ENCODE data around the gene GON4L. TPM values are rescaled to one million over a fixed set of nuclear protein-coding genes. Genes with fewer than 3 reads are reported as not detected.

The GON4L gene
- total and polyA plus RNA-seq, 4 donors = 16.2 to 61.4 (median 32.3) TPM

DNA sequence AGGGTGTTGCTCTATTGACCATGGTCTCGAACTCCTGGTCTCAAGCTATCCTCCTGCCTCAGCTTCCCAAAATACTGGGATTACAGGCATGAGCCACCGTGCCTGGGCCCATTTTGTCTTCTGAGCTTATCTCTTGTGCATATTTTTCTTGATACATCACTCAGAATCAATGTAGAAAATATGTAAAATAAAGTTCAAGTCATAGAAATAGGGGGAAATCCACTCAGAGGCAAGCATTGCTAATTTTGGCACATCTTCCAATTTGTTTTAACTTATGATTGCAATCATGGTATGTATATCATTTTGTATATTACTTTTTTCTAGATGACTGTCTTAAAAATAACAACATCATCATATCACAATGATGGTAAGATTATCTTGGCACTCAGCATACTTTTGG is 32.6 kb upstream of the GON4L start:
- no peaks in the 10 kb centered on the region for H3K9me3 ChIP-seq (ENCODE audit: control insufficient read depth in 4 of 4, insufficient read depth in 3 of 4, low read length in 3 of 4)
- H3K36me3 ChIP-seq (ENCODE audit: control insufficient read depth in 4 of 4, insufficient read depth in 4 of 4, low read length in 4 of 4) = peaks cover 0 to 2% (median 0%) of the 10 kb centered on the region in 4 donors
- ATAC-seq (ENCODE audit: insufficient read depth, low FRiP score) (no peak), DNase-seq (no peak)
- 66 to 82% methylated on average over 2 of the region's 2 CpGs for WGBS, 2 donors
- H3K4me3 ChIP-seq = no peak overlapping the region
- H3K27me3 ChIP-seq (ENCODE audit: control insufficient read depth in 3 of 3, insufficient read depth in 3 of 3, low read length in 2 of 3) = no peaks in the 10 kb centered on the region
- no peak overlapping the region for H3K9ac ChIP-seq (ENCODE audit: insufficient read depth in 1 of 2, low read length in 2 of 2)
- TF ChIP-seq, protein P1, sequence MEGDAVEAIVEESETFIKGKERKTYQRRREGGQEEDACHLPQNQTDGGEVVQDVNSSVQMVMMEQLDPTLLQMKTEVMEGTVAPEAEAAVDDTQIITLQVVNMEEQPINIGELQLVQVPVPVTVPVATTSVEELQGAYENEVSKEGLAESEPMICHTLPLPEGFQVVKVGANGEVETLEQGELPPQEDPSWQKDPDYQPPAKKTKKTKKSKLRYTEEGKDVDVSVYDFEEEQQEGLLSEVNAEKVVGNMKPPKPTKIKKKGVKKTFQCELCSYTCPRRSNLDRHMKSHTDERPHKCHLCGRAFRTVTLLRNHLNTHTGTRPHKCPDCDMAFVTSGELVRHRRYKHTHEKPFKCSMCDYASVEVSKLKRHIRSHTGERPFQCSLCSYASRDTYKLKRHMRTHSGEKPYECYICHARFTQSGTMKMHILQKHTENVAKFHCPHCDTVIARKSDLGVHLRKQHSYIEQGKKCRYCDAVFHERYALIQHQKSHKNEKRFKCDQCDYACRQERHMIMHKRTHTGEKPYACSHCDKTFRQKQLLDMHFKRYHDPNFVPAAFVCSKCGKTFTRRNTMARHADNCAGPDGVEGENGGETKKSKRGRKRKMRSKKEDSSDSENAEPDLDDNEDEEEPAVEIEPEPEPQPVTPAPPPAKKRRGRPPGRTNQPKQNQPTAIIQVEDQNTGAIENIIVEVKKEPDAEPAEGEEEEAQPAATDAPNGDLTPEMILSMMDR (IDR thresholded peaks at IDR 0.05; ENCODE audit: control extremely low read depth, extremely low read depth) = no peak
- H3K27ac ChIP-seq (ENCODE audit: low read depth in 1 of 2, low read length in 1 of 2) = no peak overlapping the region
- peaks cover 4 to 11% (median 5%) of the 10 kb centered on the region in 5 donors for H3K4me1 ChIP-seq (ENCODE audit: control insufficient read depth in 5 of 5, insufficient read depth in 5 of 5, low read length in 5 of 5)

DNA sequence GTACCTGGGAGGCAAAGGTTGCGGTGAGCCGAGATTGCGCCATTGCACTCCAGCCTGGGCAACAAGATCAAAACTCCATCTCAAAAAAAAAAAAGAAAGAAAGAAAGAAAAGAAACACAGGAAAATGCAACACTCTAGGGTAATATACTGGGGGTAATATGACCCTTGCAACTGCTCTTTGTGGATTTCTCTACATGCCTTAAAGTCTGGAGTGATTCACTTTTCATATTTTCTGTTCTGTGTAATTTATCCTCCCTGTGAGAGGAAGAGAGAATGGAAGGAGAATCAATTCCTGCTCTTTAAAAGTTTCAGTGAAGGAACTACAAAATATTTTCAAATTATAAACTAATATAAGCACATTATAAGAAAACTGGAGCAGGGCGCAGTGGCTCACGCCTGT is 31.5 kb upstream of the GON4L start:
- H3K4me1 ChIP-seq (ENCODE audit: control insufficient read depth in 5 of 5, insufficient read depth in 5 of 5, low read length in 5 of 5) = peaks cover 2 to 6% (median 4%) of the 10 kb centered on the region in 5 donors
- no peak overlapping the region for H3K4me3 ChIP-seq
- no peaks in the 10 kb centered on the region for H3K9me3 ChIP-seq (ENCODE audit: control insufficient read depth in 4 of 4, insufficient read depth in 3 of 4, low read length in 3 of 4)
- H3K9ac ChIP-seq (ENCODE audit: insufficient read depth in 1 of 2, low read length in 2 of 2) = no peak overlapping the region
- no peak for ATAC-seq (ENCODE audit: insufficient read depth, low FRiP score)
- WGBS, 2 donors = 94 to 99% methylated on average over 5 of the region's 5 CpGs
- no peak overlapping the region for H3K27ac ChIP-seq (ENCODE audit: low read depth in 1 of 2, low read length in 1 of 2)
- peaks cover 0 to 2% (median 0%) of the 10 kb centered on the region in 4 donors for H3K36me3 ChIP-seq (ENCODE audit: control insufficient read depth in 4 of 4, insufficient read depth in 4 of 4, low read length in 4 of 4)
- no peaks in the 10 kb centered on the region for H3K27me3 ChIP-seq (ENCODE audit: control insufficient read depth in 3 of 3, insufficient read depth in 3 of 3, low read length in 2 of 3)
- TF ChIP-seq, protein P1 (IDR thresholded peaks at IDR 0.05; ENCODE audit: control extremely low read depth, extremely low read depth) = no peak
- no peak for DNase-seq

DNA sequence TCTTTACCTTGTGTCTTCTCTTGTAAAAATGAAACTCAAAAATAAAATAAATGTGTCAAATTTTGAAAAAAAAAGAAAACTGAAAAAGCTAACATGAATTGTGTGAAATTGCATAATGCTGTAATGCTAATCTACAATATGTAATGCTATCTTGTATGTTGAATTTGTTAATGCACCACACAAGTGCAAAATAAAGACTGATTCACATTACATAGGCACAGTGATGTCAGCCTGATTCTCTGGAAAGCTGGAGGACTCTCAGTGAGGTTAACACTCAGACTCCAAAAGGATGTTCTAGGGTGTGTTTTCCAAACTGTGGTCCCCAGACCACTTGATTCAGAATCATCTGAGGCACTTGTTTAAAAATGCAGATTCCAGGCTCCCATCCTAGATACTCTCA is 28.0 kb upstream of the GON4L start:
- no peaks in the 10 kb centered on the region for H3K4me1 ChIP-seq (ENCODE audit: control insufficient read depth in 5 of 5, insufficient read depth in 5 of 5, low read length in 5 of 5)
- H3K9me3 ChIP-seq (ENCODE audit: control insufficient read depth in 4 of 4, insufficient read depth in 3 of 4, low read length in 3 of 4) = no peaks in the 10 kb centered on the region
- TF ChIP-seq, protein P1 (IDR thresholded peaks at IDR 0.05; ENCODE audit: control extremely low read depth, extremely low read depth) = no peak
- no peaks in the 10 kb centered on the region for H3K27me3 ChIP-seq (ENCODE audit: control insufficient read depth in 3 of 3, insufficient read depth in 3 of 3, low read length in 2 of 3)
- no peak for ATAC-seq (ENCODE audit: insufficient read depth, low FRiP score)
- peaks cover 0 to 6% (median 0%) of the 10 kb centered on the region in 4 donors for H3K36me3 ChIP-seq (ENCODE audit: control insufficient read depth in 4 of 4, insufficient read depth in 4 of 4, low read length in 4 of 4)
- DNase-seq = no peak
- H3K4me3 ChIP-seq = no peak overlapping the region
- no peak overlapping the region for H3K27ac ChIP-seq (ENCODE audit: low read depth in 1 of 2, low read length in 1 of 2)
- H3K9ac ChIP-seq (ENCODE audit: insufficient read depth in 1 of 2, low read length in 2 of 2) = no peak overlapping the region

All from lung (tissue), 12 donors.